ENCODE results near the gene SERTAD4.
"Not testable (repeated sequence)": the region's sequence is repeated elsewhere in the genome, so short reads cannot be mapped to it uniquely, and the experiment has no call there.

Gene SERTAD4

GRCh38 chr1:210264496-210265380, 32.1 kb downstream of the SERTAD4 start:
- no peak overlapping the region for H3K4me3 ChIP-seq (replicated peaks; ENCODE audit: insufficient read depth, low read length)
- no peak overlapping the region for H3K27ac ChIP-seq (replicated peaks)
- H3K27me3 ChIP-seq (ENCODE audit: insufficient read depth, poor library complexity, severe bottlenecking), result no peaks in the 10 kb centered on the region
- TF ChIP-seq POLR2AphosphoS5 (IDR thresholded peaks at IDR 0.05; ENCODE audit: low read depth) (no peak), GABPA (IDR thresholded peaks at IDR 0.05; ENCODE audit: low read depth) (no peak), REST (IDR thresholded peaks at IDR 0.05; ENCODE audit: insufficient replicate concordance, low read depth) (no peak), CTCF (IDR thresholded peaks at IDR 0.05; ENCODE audit: insufficient read depth, low read length) (no peak), SPI1 (IDR thresholded peaks at IDR 0.05; ENCODE audit: borderline replicate concordance, low read depth) (no peak)
- no peak for DNase-seq (ENCODE audit: low read depth in 1 of 2, low spot score in 1 of 2)

GRCh38 chr1:210265392-210265955, 32.9 kb downstream of the SERTAD4 start:
- H3K27me3 ChIP-seq (ENCODE audit: insufficient read depth, poor library complexity, severe bottlenecking); H3K4me3 ChIP-seq (replicated peaks; ENCODE audit: insufficient read depth, low read length); H3K27ac ChIP-seq (replicated peaks); DNase-seq (ENCODE audit: low read depth in 1 of 2, low spot score in 1 of 2): not testable (repeated sequence)

- TF ChIP-seq CTCF (IDR thresholded peaks at IDR 0.05; ENCODE audit: insufficient read depth, low read length) (no peak), REST (IDR thresholded peaks at IDR 0.05; ENCODE audit: insufficient replicate concordance, low read depth) (no peak), POLR2AphosphoS5 (IDR thresholded peaks at IDR 0.05; ENCODE audit: low read depth) (no peak), GABPA (IDR thresholded peaks at IDR 0.05; ENCODE audit: low read depth) (no peak), SPI1 (IDR thresholded peaks at IDR 0.05; ENCODE audit: borderline replicate concordance, low read depth) (no peak)
- Histone ChIP-seq H3K27ac (replicated peaks) (no peak overlapping the region), H3K27me3 (ENCODE audit: insufficient read depth, poor library complexity, severe bottlenecking) (no peaks in the 10 kb centered on the region), H3K4me3 (replicated peaks; ENCODE audit: insufficient read depth, low read length) (no peak overlapping the region)
- no peak for DNase-seq (ENCODE audit: low read depth in 1 of 2, low spot score in 1 of 2)
Observed at GRCh38 chr1:210269981-210270380, 37.4 kb downstream of the SERTAD4 start.

GRCh38 chr1:210272666-210273065, 40.1 kb downstream of the SERTAD4 start:
- Histone ChIP-seq H3K27me3 (ENCODE audit: insufficient read depth, poor library complexity, severe bottlenecking) (no peaks in the 10 kb centered on the region), H3K27ac (replicated peaks) (no peak overlapping the region), H3K4me3 (replicated peaks; ENCODE audit: insufficient read depth, low read length) (no peak overlapping the region)
- TF ChIP-seq POLR2AphosphoS5 (IDR thresholded peaks at IDR 0.05; ENCODE audit: low read depth), result no peak
- no peak for TF ChIP-seq REST (IDR thresholded peaks at IDR 0.05; ENCODE audit: insufficient replicate concordance, low read depth)
- TF ChIP-seq SPI1 (IDR thresholded peaks at IDR 0.05; ENCODE audit: borderline replicate concordance, low read depth), result no peak
- TF ChIP-seq CTCF (IDR thresholded peaks at IDR 0.05; ENCODE audit: insufficient read depth, low read length), result no peak
- no peak for TF ChIP-seq GABPA (IDR thresholded peaks at IDR 0.05; ENCODE audit: low read depth)
- no peak for DNase-seq (ENCODE audit: low read depth in 1 of 2, low spot score in 1 of 2)
